ENCODE data around the gene DRD5. TPM values are rescaled to one million over a fixed set of nuclear protein-coding genes. Genes with fewer than 3 reads are reported as not detected.
"Not testable (repeated sequence)": the region's sequence is repeated elsewhere in the genome, so short reads cannot be mapped to it uniquely, and the experiment has no call there.

The DRD5 gene
- total and polyA plus RNA-seq, 5 donors = 0.07 TPM; not detected in 4

DNA sequence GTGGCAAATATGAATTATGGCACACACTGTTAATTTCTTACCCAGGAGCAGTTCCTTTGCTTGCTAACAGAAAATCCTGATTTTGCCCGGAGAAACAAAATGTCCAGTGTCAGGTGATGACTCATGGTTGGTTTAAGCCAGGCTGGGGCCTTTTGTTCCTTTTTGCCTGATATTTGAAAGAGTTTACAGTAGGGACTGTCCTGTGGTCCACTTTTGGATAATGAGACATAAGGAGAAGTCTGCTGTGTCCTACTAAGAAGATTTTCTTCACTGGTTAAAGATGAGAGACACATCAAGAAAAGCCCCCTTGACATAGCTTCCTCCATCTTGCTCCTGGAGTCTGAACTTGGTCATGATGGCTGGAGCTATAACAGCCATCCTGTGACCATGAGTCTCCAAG lies 12.1 kb upstream of the DRD5 start:
- ATAC-seq (no peak), DNase-seq (no peak)
- Histone ChIP-seq H3K27me3 (ENCODE audit: control insufficient read depth, insufficient read depth) (no peaks in the 10 kb centered on the region), H3K9me3 (ENCODE audit: control insufficient read depth, low read length) (no peaks in the 10 kb centered on the region), H3K27ac (ENCODE audit: low read length) (no peak overlapping the region), H3K4me3 (ENCODE audit: low read length) (no peak overlapping the region), H3K4me1 (ENCODE audit: control insufficient read depth, insufficient read depth, low read length) (no peaks in the 10 kb centered on the region)
- intact Hi-C loops (cut with DNase I) = loop anchor here (5.0 to 10.0 kb wide), 5 partner anchors 125 to 298 kb away; no protein-coding TSS in a partner anchor
- 70% methylated on average over 1 of the region's 1 CpG for WGBS

DNA sequence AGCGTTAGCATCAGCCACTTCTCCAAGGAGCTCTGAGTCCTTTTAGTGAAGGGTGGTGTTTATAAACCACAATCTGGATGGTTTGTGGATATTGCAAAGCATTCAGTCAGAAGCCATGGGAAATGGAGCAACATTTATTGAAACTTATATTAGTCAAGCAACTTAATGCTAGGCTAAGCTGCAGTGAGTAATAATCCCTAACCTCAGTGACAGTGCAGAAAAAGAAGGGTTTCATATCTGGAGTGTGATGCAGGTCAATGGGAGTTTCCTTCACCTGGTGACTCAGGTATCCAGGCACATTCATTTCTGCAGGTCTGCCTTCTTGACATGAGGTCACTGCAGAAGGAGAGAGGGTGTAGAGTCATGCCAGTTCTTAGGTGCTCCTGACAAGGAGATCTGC lies 10.4 kb upstream of the DRD5 start:
- Histone ChIP-seq H3K9me3 (ENCODE audit: control insufficient read depth, low read length) (no peaks in the 10 kb centered on the region), H3K4me1 (ENCODE audit: control insufficient read depth, insufficient read depth, low read length) (no peaks in the 10 kb centered on the region), H3K4me3 (ENCODE audit: low read length) (no peak overlapping the region), H3K27me3 (ENCODE audit: control insufficient read depth, insufficient read depth) (no peaks in the 10 kb centered on the region), H3K27ac (ENCODE audit: low read length) (no peak overlapping the region)
- intact Hi-C loops (cut with DNase I) = no loop called here
- DNase-seq (no peak), ATAC-seq (no peak)
- 40% methylated on average over 1 of the region's 1 CpG for WGBS

DNA sequence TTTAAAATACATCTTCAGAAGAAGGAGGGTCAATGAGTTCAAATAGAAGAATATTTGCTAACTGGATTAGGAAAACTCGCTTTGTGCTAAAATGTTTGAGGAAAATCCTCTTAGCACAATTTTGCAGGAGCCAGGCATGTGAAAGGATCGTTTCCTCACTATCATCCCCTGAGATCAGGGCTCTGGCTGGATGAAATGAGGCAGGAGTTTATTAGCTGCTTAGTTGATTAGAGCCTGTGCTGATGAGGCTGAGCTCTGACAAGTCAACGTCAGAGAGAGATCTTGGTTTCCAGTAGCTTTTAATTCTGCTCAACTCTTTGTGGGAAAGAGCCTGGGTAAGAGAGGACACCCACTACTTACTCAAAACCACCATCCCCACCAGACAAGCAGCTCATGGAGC lies 8.0 kb upstream of the DRD5 start:
- Histone ChIP-seq H3K27me3 (ENCODE audit: control insufficient read depth, insufficient read depth) (no peaks in the 10 kb centered on the region), H3K4me3 (ENCODE audit: low read length) (no peak overlapping the region), H3K9me3 (ENCODE audit: control insufficient read depth, low read length) (no peaks in the 10 kb centered on the region), H3K27ac (ENCODE audit: low read length) (no peak overlapping the region), H3K4me1 (ENCODE audit: control insufficient read depth, insufficient read depth, low read length) (no peaks in the 10 kb centered on the region)
- DNase-seq (no peak), ATAC-seq (no peak)
- intact Hi-C loops (cut with DNase I) = no loop called here
- WGBS = 41% methylated on average over 3 of the region's 3 CpGs

DNA sequence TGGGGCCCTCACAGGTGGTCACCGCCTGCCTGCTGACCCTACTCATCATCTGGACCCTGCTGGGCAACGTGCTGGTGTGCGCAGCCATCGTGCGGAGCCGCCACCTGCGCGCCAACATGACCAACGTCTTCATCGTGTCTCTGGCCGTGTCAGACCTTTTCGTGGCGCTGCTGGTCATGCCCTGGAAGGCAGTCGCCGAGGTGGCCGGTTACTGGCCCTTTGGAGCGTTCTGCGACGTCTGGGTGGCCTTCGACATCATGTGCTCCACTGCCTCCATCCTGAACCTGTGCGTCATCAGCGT lies 652 bp downstream of the DRD5 start:
- intact Hi-C loops (cut with DNase I) = no loop called here
- no peak for ATAC-seq
- DNase-seq = no peak
- no peaks in the 10 kb centered on the region for H3K9me3 ChIP-seq (ENCODE audit: control insufficient read depth, low read length)
- no peaks in the 10 kb centered on the region for H3K4me1 ChIP-seq (ENCODE audit: control insufficient read depth, insufficient read depth, low read length)
- no peak overlapping the region for H3K4me3 ChIP-seq (ENCODE audit: low read length)
- 58% methylated on average over 22 of the region's 22 CpGs for WGBS
- no peak overlapping the region for H3K27ac ChIP-seq (ENCODE audit: low read length)
- H3K27me3 ChIP-seq (ENCODE audit: control insufficient read depth, insufficient read depth) = peaks cover 3% of the 10 kb centered on the region

DNA sequence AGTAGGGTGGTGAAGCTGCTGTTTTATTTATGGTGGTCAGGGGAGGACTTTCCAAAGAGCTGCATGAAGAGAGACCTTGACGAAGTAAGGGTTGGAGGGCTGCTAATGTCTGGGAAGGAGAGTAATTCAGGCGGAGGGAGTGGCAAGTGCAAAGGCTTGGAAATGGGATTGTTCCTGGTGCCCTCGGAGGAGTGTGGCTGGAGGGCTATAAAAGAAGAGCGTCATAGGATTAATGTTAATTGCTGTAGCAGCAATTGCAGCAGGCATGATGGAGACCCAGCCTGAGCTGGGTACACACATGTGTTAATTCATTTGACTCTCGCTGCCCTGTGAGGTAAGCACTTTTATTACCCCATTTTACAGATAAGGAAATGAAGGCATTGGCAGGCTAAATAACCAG lies 4.5 kb downstream of the DRD5 start:
- intact Hi-C loops (cut with DNase I) = not testable (repeated sequence)

DNA sequence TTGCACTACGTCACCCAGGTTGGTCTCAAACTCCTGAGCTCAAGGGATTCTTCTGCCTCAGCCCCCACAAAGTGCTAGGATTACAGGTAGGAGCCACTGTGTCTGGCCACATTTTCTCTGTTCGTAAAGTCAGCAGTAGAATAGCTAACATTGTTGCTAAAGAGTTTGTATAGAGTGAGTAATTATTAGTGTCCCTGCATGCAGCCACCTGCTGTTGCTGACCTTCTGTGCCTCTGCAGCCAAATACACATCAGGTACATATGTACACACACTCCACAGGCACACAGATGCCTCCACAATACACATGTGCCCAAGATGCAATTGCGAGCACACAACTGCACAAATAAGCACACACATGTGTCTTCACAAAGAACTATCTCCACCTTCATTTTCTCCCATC lies 10.9 kb downstream of the DRD5 start:
- Histone ChIP-seq H3K27me3 (ENCODE audit: control insufficient read depth, insufficient read depth) (no peaks in the 10 kb centered on the region), H3K27ac (ENCODE audit: low read length) (no peak overlapping the region), H3K4me1 (ENCODE audit: control insufficient read depth, insufficient read depth, low read length) (no peaks in the 10 kb centered on the region), H3K4me3 (ENCODE audit: low read length) (no peak overlapping the region), H3K9me3 (ENCODE audit: control insufficient read depth, low read length) (no peaks in the 10 kb centered on the region)
- WGBS = 86% methylated on average over 3 of the region's 3 CpGs
- DNase-seq = no peak
- intact Hi-C loops (cut with DNase I) = no loop called here
- no peak for ATAC-seq

More for the DNA sequence above, 4.5 kb downstream of the DRD5 start:
- WGBS = 87% methylated on average over 5 of the region's 5 CpGs
- not testable (repeated sequence) for H3K27ac ChIP-seq (ENCODE audit: low read length); H3K27me3 ChIP-seq (ENCODE audit: control insufficient read depth, insufficient read depth); DNase-seq; H3K4me1 ChIP-seq (ENCODE audit: control insufficient read depth, insufficient read depth, low read length); ATAC-seq; H3K9me3 ChIP-seq (ENCODE audit: control insufficient read depth, low read length); H3K4me3 ChIP-seq (ENCODE audit: low read length)

DNA sequence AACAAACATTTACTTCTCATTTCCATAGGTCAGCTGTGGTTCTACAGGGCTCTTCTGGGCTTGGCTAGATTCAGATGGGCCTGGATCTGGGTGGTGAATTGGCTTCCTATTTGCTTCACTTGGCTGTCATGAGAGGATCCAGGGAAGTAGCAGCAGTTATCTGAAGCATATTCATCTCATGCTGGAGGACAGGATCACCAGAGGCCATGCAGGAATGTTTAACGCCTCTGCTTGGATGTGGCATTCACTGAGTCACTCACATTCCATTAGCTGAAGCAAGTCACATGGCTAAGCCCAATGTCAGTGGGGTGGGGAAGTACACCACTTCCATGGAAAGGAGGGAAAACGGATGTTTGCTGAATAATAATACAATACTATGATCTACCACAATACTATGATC lies 15.2 kb downstream of the DRD5 start:
- H3K9me3 ChIP-seq (ENCODE audit: control insufficient read depth, low read length); DNase-seq; intact Hi-C loops (cut with DNase I); ATAC-seq; H3K4me1 ChIP-seq (ENCODE audit: control insufficient read depth, insufficient read depth, low read length); H3K27ac ChIP-seq (ENCODE audit: low read length); H3K27me3 ChIP-seq (ENCODE audit: control insufficient read depth, insufficient read depth); H3K4me3 ChIP-seq (ENCODE audit: low read length): not testable (repeated sequence)
- WGBS = 39% methylated on average over 2 of the region's 2 CpGs

DNA sequence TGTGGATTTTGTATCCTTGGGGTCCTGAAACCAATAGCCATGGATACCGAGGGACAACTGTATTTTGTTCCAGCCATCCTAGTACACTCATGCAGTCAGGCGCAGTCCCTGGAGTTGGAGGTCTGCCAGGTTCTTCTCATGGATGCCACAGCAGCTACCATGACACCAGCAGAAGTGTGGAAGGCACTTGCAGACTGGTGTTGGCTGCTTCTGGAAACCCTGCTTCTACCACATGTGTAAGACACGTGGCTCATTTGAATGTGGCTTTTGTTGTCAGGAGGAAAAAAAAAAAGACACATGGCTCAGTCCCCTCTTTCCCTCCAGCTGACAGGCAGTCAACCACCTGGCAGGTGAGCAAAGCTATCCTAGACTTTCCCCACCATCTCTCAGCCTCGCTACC lies 19.4 kb downstream of the DRD5 start:
- peak in 1 of 3 donors; percentile 41 for DNase-seq
- ATAC-seq = no peak
- WGBS = 76% methylated on average over 4 of the region's 4 CpGs
- intact Hi-C loops (cut with DNase I) = no loop called here
- H3K27me3 ChIP-seq (ENCODE audit: control insufficient read depth, insufficient read depth) = no peaks in the 10 kb centered on the region
- no peak overlapping the region for H3K4me3 ChIP-seq (ENCODE audit: low read length)
- no peaks in the 10 kb centered on the region for H3K4me1 ChIP-seq (ENCODE audit: control insufficient read depth, insufficient read depth, low read length)
- H3K27ac ChIP-seq (ENCODE audit: low read length) = no peak overlapping the region
- H3K9me3 ChIP-seq (ENCODE audit: control insufficient read depth, low read length) = no peaks in the 10 kb centered on the region

DNA sequence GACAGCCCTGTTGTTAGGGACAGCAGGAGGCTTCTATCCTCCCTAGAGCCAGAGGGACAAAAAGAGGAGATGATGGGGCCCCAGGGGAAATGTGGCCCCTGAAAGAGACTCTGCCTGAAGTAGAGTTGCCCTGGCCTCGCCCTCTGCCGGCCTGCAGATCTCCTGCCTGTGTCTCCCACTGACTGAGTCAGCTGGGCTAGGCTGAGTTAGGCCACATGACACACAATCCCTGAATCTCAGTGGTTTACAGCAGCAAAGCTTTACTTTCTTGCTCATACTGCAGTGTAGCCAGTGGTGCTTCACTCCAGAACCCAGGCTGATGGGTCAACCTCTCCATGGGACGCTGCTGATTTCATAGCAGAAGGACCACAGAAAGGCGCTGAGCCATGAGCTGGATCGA lies 23.5 kb downstream of the DRD5 start:
- ATAC-seq = no peak
- Histone ChIP-seq H3K4me1 (ENCODE audit: control insufficient read depth, insufficient read depth, low read length) (no peaks in the 10 kb centered on the region), H3K27ac (ENCODE audit: low read length) (no peak overlapping the region), H3K27me3 (ENCODE audit: control insufficient read depth, insufficient read depth) (no peaks in the 10 kb centered on the region), H3K4me3 (ENCODE audit: low read length) (no peak overlapping the region), H3K9me3 (ENCODE audit: control insufficient read depth, low read length) (no peaks in the 10 kb centered on the region)
- WGBS = 95% methylated on average over 5 of the region's 5 CpGs
- no peak for DNase-seq
- intact Hi-C loops (cut with DNase I) = no loop called here

DNA sequence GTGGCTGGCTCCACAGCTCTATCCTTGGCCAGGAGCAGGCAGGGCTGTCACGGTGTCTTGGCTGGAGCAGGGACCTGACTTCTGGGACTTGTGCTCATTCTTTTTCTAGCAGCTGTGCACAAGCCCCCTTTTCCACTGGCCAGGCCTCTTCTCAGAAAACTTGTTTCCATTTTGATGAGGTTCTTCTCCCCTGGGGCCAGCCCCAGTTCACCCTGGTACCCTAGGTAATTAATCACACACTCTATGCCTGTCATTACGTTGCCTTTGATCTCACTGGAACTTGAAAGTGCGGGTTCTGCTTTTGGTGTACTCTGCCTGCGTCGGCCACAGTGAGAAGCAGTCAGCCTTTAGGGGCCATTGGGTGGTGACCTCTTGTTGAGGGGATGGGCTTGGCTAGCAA lies 26.6 kb downstream of the DRD5 start:
- H3K4me3 ChIP-seq (ENCODE audit: low read length) = no peak overlapping the region
- no peaks in the 10 kb centered on the region for H3K4me1 ChIP-seq (ENCODE audit: control insufficient read depth, insufficient read depth, low read length)
- no peaks in the 10 kb centered on the region for H3K27me3 ChIP-seq (ENCODE audit: control insufficient read depth, insufficient read depth)
- ATAC-seq = no peak
- no peak for DNase-seq
- WGBS = 83% methylated on average over 5 of the region's 5 CpGs
- H3K27ac ChIP-seq (ENCODE audit: low read length) = no peak overlapping the region
- H3K9me3 ChIP-seq (ENCODE audit: control insufficient read depth, low read length) = no peaks in the 10 kb centered on the region
- intact Hi-C loops (cut with DNase I) = no loop called here

DNA sequence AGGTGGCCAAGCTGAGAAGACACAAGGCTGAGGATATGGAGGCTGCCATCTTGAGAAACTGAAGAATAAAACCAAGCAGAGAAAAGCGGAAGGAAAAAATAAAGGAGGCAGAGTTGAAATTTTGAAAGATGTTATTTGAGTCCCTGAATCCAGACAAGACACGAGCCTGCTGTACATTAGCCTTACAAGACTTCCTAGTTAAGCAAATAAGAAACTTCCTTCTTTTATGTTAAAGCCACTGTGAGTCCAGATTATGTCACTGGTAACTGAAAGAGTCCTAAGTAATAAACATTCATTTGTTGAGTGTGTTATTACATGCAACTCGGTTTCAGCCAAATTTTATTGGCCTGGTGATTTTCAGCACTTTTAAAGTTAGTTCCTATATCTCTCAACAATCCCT lies 30.4 kb downstream of the DRD5 start:
- ATAC-seq (no peak), DNase-seq (no peak)
- H3K27ac ChIP-seq (ENCODE audit: low read length) = no peak overlapping the region
- no peak overlapping the region for H3K4me3 ChIP-seq (ENCODE audit: low read length)
- 73% methylated on average over 3 of the region's 3 CpGs for WGBS
- H3K27me3 ChIP-seq (ENCODE audit: control insufficient read depth, insufficient read depth) = no peaks in the 10 kb centered on the region
- intact Hi-C loops (cut with DNase I) = no loop called here
- no peaks in the 10 kb centered on the region for H3K4me1 ChIP-seq (ENCODE audit: control insufficient read depth, insufficient read depth, low read length)
- H3K9me3 ChIP-seq (ENCODE audit: control insufficient read depth, low read length) = no peaks in the 10 kb centered on the region

DNA sequence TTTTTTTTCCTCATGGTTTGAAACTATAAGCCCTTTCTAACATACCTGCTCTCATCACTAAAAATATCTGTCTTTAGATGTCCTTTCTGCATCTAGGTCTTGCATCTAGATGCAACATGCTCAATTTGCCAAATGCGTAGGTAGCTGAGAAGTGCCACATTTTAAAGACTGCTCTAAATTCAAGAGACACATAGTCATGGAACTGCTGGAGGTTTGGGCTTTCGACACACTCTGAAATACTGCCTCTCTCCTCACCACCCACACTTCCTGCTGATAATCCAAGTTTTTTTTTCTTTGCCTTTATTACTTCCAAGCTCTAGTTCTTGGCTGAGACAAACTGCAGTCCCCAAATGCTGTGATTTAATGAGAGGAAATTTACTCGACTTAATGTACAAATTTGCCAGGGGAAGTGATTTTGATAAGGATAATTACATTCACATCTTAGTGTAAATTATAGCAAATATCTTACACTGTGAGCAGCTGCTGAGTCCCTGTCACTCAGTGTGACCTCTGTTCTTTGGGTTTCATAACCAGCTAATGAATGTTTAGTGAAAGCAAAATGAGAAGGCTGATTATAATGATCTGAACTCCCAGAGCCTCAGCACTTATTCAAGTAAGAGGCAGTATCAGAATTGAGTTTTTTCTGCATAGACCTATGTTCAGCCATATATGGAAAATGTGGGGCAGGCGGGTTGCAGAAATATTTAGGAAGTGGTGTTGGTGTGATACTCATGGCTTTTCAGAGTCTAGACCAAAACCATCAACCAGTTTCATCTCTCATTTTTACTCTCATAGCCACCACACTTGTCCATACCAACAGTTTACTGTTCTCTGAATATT lies 31.3 kb downstream of the DRD5 start:
- H3K4me1 ChIP-seq (ENCODE audit: control insufficient read depth, insufficient read depth, low read length) = no peaks in the 10 kb centered on the region
- H3K4me3 ChIP-seq (ENCODE audit: low read length) = no peak overlapping the region
- ATAC-seq = peak; percentile 52 to 57
- intact Hi-C loops (cut with DNase I) = no loop called here
- H3K9me3 ChIP-seq (ENCODE audit: control insufficient read depth, low read length) = no peaks in the 10 kb centered on the region
- H3K27ac ChIP-seq (ENCODE audit: low read length) = no peak overlapping the region
- DNase-seq = no peak
- H3K27me3 ChIP-seq (ENCODE audit: control insufficient read depth, insufficient read depth) = no peaks in the 10 kb centered on the region
- 35% methylated on average over 4 of the region's 4 CpGs for WGBS
